GM12873 (cell line): Measurements from ENCODE around the gene FBN1.

Experiments
- TF ChIP-seq, protein P1 (sequence below): IDR thresholded peaks from 2 replicates; pipeline ENCODE4 v1.5.1; 2012; ENCODE audit warnings: low read depth, mild to moderate bottlenecking, moderate library complexity, low read length, control low read depth; ENCODE audit not compliant: insufficient read depth; ENCODE audit errors: missing control alignments

FBN1 gene

DNA sequence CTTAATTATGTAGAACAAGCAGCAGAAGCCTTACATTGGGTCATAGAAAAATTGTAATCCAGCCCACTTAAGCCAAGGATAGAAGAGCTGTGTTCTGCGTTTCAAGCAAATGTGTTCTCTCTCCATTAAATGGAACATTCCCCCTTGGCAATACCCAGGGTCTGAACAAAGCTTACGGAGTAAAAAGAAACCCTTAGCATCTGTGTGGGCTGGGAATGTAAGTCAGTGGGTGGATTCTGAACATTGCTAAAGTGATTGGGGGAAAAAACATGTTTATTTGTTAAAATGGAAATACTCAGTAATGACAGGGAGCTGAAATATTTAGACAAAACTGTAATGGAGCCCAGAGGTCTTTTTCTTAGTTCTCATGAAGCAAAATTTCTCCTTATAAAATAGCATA lies 166.9 kb downstream of the FBN1 start:
- TF ChIP-seq, protein P1, sequence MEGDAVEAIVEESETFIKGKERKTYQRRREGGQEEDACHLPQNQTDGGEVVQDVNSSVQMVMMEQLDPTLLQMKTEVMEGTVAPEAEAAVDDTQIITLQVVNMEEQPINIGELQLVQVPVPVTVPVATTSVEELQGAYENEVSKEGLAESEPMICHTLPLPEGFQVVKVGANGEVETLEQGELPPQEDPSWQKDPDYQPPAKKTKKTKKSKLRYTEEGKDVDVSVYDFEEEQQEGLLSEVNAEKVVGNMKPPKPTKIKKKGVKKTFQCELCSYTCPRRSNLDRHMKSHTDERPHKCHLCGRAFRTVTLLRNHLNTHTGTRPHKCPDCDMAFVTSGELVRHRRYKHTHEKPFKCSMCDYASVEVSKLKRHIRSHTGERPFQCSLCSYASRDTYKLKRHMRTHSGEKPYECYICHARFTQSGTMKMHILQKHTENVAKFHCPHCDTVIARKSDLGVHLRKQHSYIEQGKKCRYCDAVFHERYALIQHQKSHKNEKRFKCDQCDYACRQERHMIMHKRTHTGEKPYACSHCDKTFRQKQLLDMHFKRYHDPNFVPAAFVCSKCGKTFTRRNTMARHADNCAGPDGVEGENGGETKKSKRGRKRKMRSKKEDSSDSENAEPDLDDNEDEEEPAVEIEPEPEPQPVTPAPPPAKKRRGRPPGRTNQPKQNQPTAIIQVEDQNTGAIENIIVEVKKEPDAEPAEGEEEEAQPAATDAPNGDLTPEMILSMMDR = no peak

DNA sequence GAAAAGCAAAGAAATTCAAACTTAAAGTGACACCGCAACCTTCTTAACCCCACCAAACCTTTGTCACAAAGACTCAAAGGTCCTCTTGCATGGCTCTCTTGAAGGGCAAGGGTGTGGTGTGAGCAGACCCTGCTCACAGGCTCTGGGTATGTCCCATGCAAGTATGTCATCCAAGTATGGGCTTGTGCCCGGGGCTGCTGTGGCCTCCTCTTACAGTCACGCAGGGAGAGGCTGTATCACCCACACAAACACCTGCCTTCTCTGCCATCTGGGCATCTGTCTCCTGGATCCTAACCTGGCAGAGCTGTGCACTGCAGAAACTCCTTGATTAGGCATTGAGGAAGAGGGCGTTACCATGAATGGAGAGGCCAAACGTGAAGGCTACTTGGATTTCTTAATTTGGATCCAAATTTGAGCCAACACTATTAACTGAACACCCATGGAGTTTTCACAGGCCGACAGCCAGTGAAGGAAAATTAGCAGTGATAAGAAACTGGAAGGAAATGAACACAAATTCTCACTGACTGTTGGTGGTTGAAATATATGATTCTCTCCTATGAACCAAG lies 167.6 kb downstream of the FBN1 start:
- TF ChIP-seq, protein P1 = no peak

DNA sequence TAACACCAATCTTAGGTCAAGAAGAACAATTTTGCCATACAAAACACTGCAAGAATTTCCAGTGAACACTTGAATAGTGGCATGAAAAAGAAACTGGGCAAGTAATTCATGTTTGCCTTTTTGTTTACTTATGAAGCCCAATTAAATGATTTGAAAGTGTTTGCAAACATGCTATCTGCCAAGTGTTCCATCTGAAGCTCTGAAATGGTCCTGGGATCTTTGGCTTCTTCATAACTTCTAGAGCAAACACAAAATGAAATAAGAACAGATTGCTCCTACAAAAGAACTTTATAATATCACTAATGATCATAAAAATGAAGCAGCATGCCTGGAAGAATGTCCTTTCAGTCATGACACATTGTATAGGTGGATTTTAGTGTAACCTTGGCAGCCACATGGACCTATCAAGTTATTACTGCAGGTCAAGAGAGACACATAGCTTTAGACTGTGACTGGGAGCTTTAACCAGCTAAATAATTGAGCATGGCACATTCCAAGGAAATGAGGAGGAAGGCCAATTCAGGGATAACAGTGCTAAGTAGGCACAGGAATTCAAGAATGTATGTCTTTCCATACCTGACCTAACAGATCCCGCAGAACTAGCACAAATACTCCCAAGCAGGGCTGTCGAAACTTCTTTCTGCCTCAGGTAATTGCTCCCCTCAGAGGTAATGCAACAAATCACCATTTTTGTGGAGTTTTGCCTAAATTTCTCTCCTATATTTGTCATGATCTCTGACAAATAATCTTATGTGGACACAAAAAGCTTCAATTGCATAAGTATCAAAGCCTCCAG lies 169.7 kb downstream of the FBN1 start:
- TF ChIP-seq, protein P1 = no peak

DNA sequence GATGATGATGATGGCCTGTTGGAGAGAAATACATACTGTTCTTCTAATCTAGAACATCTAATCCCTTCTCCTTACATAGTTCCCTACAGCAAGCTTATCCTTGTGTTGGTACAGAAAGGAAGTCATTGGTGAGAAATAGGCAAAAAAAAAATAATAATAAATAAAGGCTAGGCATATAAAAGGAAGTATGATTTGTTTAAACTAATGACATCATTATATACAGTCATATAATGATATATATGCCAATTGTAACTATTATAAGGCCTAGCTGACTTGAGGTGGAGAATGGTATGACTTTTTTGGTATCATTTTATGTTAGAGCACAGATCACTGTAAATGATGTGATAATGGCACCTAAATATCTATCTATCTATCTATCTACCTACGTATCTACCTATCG lies 171.8 kb downstream of the FBN1 start:
- TF ChIP-seq, protein P1 = no peak

DNA sequence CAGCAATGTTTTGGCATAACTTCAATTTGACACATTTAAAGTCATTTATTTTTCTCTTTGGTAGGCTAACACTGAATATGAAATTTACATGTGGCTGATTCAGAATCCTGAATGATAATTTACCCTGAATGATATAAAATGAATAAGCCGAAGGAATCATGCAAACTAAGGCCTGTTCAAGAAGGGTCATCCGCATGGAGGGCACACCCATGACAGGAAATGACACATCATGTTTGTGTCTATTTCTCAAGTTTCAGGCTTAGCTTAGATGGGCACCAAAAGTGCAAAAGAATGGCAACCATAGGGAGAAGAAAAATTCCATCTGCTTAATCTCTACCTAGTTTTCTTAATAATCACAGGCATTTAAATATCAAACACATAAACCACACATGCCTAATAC lies 172.8 kb downstream of the FBN1 start:
- TF ChIP-seq, protein P1 = no peak

DNA sequence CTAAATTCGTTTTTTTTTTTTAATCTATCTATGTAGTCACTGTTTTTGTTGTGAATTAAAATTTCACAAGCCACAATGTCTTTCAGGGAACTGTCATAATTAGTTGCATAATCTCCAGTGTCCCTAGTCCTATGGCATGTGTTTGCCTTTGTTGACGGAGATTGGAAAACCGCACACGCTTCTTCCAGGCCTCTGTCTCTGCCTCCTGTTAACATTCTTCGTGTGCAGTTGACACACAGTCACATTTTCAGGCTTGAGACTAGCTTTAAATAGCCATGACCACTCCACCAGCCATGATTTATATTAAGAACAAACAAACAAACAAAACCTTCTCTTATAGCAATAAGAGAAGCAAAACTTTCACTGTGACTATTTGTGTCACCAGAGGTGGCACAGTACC lies 174.4 kb downstream of the FBN1 start:
- TF ChIP-seq, protein P1 = no peak

DNA sequence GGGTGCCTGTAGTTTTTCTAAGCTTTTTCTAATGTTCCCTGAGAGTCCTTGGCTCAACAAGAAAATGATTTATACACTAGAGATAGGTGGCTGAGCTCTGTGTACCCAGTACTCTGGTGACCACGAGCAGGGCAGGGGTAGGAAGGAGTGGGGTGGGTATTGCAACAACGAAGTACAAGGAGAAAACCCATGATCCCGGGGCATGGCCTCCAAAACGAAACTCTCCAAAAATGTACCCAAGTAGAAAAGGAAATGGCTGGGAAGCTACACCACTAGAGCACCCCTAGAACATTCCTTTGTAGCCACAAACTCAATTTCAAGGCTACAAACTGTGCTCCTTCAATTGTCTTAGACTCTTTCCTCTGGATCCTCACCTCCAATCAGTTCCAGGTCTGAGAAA lies 175.4 kb downstream of the FBN1 start:
- TF ChIP-seq, protein P1 = no peak
